Upper lobe of left lung (tissue), 6 donors: ENCODE measurements around the gene CATSPERD. TPM values are rescaled to one million over a fixed set of nuclear protein-coding genes. Genes with fewer than 3 reads are reported as not detected.
A peak's percentile ranks its signal among the peaks of the same experiment; 100 is the strongest.

Source experiments
- ATAC-seq, 2 donors: fragments of 200-7000 bp; cut with Tn5 transposase; one replicate each; pipeline ENCODE4 v1.9.1; 2022; ENCODE audit warnings: mild to moderate bottlenecking in 2 of 2, moderate library complexity in 2 of 2; ENCODE audit not compliant: low FRiP score in 2 of 2
- DNase-seq, 2 donors: peaks; one replicate each; pipeline ENCODE4 v3.0.0-alpha.2; 2019 to 2020
- H3K27ac ChIP-seq, 4 donors: fragments of 200-600 bp; sonication (generic); one replicate each; pipeline ENCODE4 v1.5.1; 2016 to 2019
- H3K27me3 ChIP-seq, 4 donors: fragments of 200-600 bp; sonication (generic); one replicate each; pipeline ENCODE4 v1.5.1; 2017 to 2019
- H3K36me3 ChIP-seq, 4 donors: fragments of 200-600 bp; sonication (generic); one replicate each; pipeline ENCODE4 v1.5.1; 2016 to 2019
- H3K4me1 ChIP-seq, 4 donors: fragments of 200-600 bp; sonication (generic); one replicate each; pipeline ENCODE4 v1.5.1; 2018 to 2019
- H3K4me3 ChIP-seq, 4 donors: fragments of 200-600 bp; sonication (generic); one replicate each; pipeline ENCODE4 v1.5.1; 2017 to 2019; ENCODE audit warnings: mild to moderate bottlenecking in 2 of 4, moderate library complexity in 1 of 4
- H3K9me3 ChIP-seq, 4 donors: fragments of 200-600 bp; sonication (generic); one replicate each; pipeline ENCODE4 v1.5.1; 2018 to 2019
- CTCF ChIP-seq, 6 experiments: fragments of 450-650 bp in 4 of 6; fragments of 200-600 bp in 2 of 6; sonication (generic) in 2 of 6; IDR thresholded peaks; one replicate each; pipeline ENCODE4 v1.5.1; 2016 to 2019; ENCODE audit warnings: antibody characterized with exemption in 6 of 6
- EP300 ChIP-seq, 4 donors: sonication (generic); formaldehyde crosslinking; IDR thresholded peaks; one replicate each; pipeline ENCODE4 v1.5.1; 2017; ENCODE audit warnings: antibody characterized with exemption in 4 of 4, control low read depth in 2 of 4
- POLR2A ChIP-seq, 4 donors: fragments of 450-650 bp; IDR thresholded peaks; one replicate each; pipeline ENCODE4 v1.5.1; 2016 to 2017; ENCODE audit warnings: antibody characterized with exemption in 4 of 4, mild to moderate bottlenecking in 2 of 4
- POLR2AphosphoS5 ChIP-seq, 2 donors: sonication (generic); formaldehyde crosslinking; IDR thresholded peaks; one replicate each; pipeline ENCODE4 v1.5.1; 2017; ENCODE audit warnings: antibody characterized with exemption in 2 of 2
- WGBS, 2 donors: methylation state at CpG; one replicate each; pipeline ENCODE4 v1.1.5; 2017 to 2018; 5-methylcytosine and 5-hydroxymethylcytosine counted together
- total RNA-seq, 6 donors: library from RNA; depleted of rRNA in 4 of 6; stranded (reverse); fragments of >200 nt in 4 of 6; gene quantifications; one replicate each; pipeline versions ENCODE4 v1.1.0 to v1.2.1, GENCODE V29; 2016 to 2021
- donor health status: DM: no; HTN: no; CAD: no; lungs with moderate emphysema.
- donor health status: DM: no; HTN: yes; CAD: no; lungs with severe emphysema.

The CATSPERD gene
- total RNA-seq, 6 donors from 2014 or later = 1.1 to 5.9 (median 1.7) TPM; not detected in 3

GRCh38 chr19:5784581-5785147 lies 64.2 kb downstream of the CATSPERD start, which contains the start of gene PRR22:
TSS of gene PRR22 (minus strand) at chr19:5784746. CDS start at chr19:5784660, 86 bp downstream.
- Histone ChIP-seq H3K4me3 (no peak within 1 kb of the TSS), H3K9me3 (no peaks in the 10 kb centered on the region), H3K36me3 (peaks cover 38 to 68% (median 57%) of the 10 kb centered on the region in 4 donors), H3K27ac (no peak within 1 kb of the TSS), H3K4me1 (no peaks in the 10 kb centered on the region), H3K27me3 (no peaks in the 10 kb centered on the region)
- ATAC-seq = no peak
- 89 to 90% methylated on average over 3 to 14 of the region's 15 CpGs for WGBS, 2 donors
- TF ChIP-seq POLR2A (IDR thresholded peaks at IDR 0.05) = no peak
- no peak for TF ChIP-seq EP300 (IDR thresholded peaks at IDR 0.05)
- no peak for TF ChIP-seq POLR2AphosphoS5 (IDR thresholded peaks at IDR 0.05)
- no peak for TF ChIP-seq CTCF (IDR thresholded peaks at IDR 0.05)
- DNase-seq = no peak

- Histone ChIP-seq H3K27ac (no peak overlapping the region), H3K4me3 (no peak overlapping the region), H3K4me1 (peaks cover 6 to 7% (median 7%) of the 10 kb centered on the region in 4 donors), H3K36me3 (peaks cover 40 to 73% (median 61%) of the 10 kb centered on the region in 4 donors), H3K27me3 (no peaks in the 10 kb centered on the region), H3K9me3 (no peaks in the 10 kb centered on the region)
- WGBS, 2 donors = 91 to 96% methylated on average over 20 to 32 of the region's 37 CpGs
- ATAC-seq (no peak), DNase-seq (peak in 1 of 2 donors; percentile 85)
- no peak for TF ChIP-seq POLR2AphosphoS5 (IDR thresholded peaks at IDR 0.05)
- TF ChIP-seq CTCF (IDR thresholded peaks at IDR 0.05) = no peak
- no peak for TF ChIP-seq POLR2A (IDR thresholded peaks at IDR 0.05)
- TF ChIP-seq EP300 (IDR thresholded peaks at IDR 0.05) = no peak
Observed at GRCh38 chr19:5785423-5785822, 65.0 kb downstream of the CATSPERD start.

- TF ChIP-seq POLR2AphosphoS5 (IDR thresholded peaks at IDR 0.05) (no peak), POLR2A (IDR thresholded peaks at IDR 0.05) (no peak), EP300 (IDR thresholded peaks at IDR 0.05) (no peak), CTCF (IDR thresholded peaks at IDR 0.05) (no peak)
- peaks cover 40 to 73% (median 61%) of the 10 kb centered on the region in 4 donors for H3K36me3 ChIP-seq
- no peaks in the 10 kb centered on the region for H3K27me3 ChIP-seq
- no peak for ATAC-seq
- peak in 1 of 2 donors; percentile 83 for DNase-seq
- 89 to 93% methylated on average over 40 to 44 of the region's 44 CpGs for WGBS, 2 donors
- no peak overlapping the region for H3K27ac ChIP-seq
- H3K9me3 ChIP-seq = no peaks in the 10 kb centered on the region
- peaks cover 6 to 8% (median 7%) of the 10 kb centered on the region in 4 donors for H3K4me1 ChIP-seq
- no peak overlapping the region for H3K4me3 ChIP-seq
Observed at GRCh38 chr19:5786593-5787408, 66.4 kb downstream of the CATSPERD start.

- Histone ChIP-seq H3K27ac (no peak overlapping the region), H3K4me3 (no peak overlapping the region), H3K27me3 (no peaks in the 10 kb centered on the region), H3K36me3 (peaks cover 40 to 72% (median 61%) of the 10 kb centered on the region in 4 donors), H3K9me3 (no peaks in the 10 kb centered on the region), H3K4me1 (peaks cover 6 to 8% (median 7%) of the 10 kb centered on the region in 4 donors)
- DNase-seq = peak in 1 of 2 donors; percentile 80
- no peak for TF ChIP-seq POLR2AphosphoS5 (IDR thresholded peaks at IDR 0.05)
- no peak for TF ChIP-seq POLR2A (IDR thresholded peaks at IDR 0.05)
- no peak for TF ChIP-seq EP300 (IDR thresholded peaks at IDR 0.05)
- no peak for TF ChIP-seq CTCF (IDR thresholded peaks at IDR 0.05)
- WGBS, 2 donors = 92 to 94% methylated on average over 34 to 36 of the region's 39 CpGs
- ATAC-seq = no peak
Observed at GRCh38 chr19:5787409-5788182, 67.2 kb downstream of the CATSPERD start.
